Lung (tissue), 12 donors: Measurements from ENCODE around the gene MELK. TPM values are rescaled to one million over a fixed set of nuclear protein-coding genes. Genes with fewer than 3 reads are reported as not detected.
A peak's percentile ranks its signal among the peaks of the same experiment; 100 is the strongest.
"Not testable (repeated sequence)": the region's sequence is repeated elsewhere in the genome, so short reads cannot be mapped to it uniquely, and the experiment has no call there.

Source experiments
- ATAC-seq: fragments of 200-7000 bp; cut with Tn5 transposase; one replicate; pipeline ENCODE4 v1.9.1; 2020; ENCODE audit warnings: moderate number of reproducible peaks; ENCODE audit not compliant: insufficient read depth, low FRiP score
- DNase-seq, 3 donors: peaks; one replicate each; pipeline ENCODE4 v3.0.0-alpha.2; 2013 to 2017
- H3K27ac ChIP-seq, 2 donors: one replicate each; pipeline ENCODE4 v1.5.1; 2013; ENCODE audit warnings: mild to moderate bottlenecking in 2 of 2, moderate library complexity in 2 of 2, control low read depth in 1 of 2, inconsistent platforms in 1 of 2, low read depth in 1 of 2, low read length in 1 of 2
- H3K27me3 ChIP-seq, 3 donors: one replicate each; pipeline ENCODE4 v1.5.1; 2013; ENCODE audit warnings: low read length in 2 of 3; ENCODE audit not compliant: control insufficient read depth in 3 of 3, insufficient read depth in 3 of 3
- H3K36me3 ChIP-seq, 4 donors: one replicate each; pipeline ENCODE4 v1.5.1; 2013; ENCODE audit warnings: low read length in 4 of 4, mild to moderate bottlenecking in 1 of 4, moderate library complexity in 1 of 4; ENCODE audit not compliant: control insufficient read depth in 4 of 4, insufficient read depth in 4 of 4
- H3K4me1 ChIP-seq, 5 donors: one replicate each; pipeline ENCODE4 v1.5.1; 2013; ENCODE audit warnings: low read length in 5 of 5, mild to moderate bottlenecking in 2 of 5, moderate library complexity in 1 of 5; ENCODE audit not compliant: control insufficient read depth in 5 of 5, insufficient read depth in 5 of 5
- H3K4me3 ChIP-seq: one replicate; pipeline ENCODE4 v1.5.1; 2013; ENCODE audit warnings: mild to moderate bottlenecking, control low read depth, moderate library complexity
- H3K9ac ChIP-seq, 2 donors: one replicate each; pipeline ENCODE4 v1.5.1; 2013; ENCODE audit warnings: low read length in 2 of 2, control low read depth in 1 of 2; ENCODE audit not compliant: insufficient read depth in 1 of 2
- H3K9me3 ChIP-seq, 4 donors: one replicate each; pipeline ENCODE4 v1.5.1; 2013; ENCODE audit warnings: low read length in 3 of 4, mild to moderate bottlenecking in 1 of 4, moderate library complexity in 1 of 4; ENCODE audit not compliant: control insufficient read depth in 4 of 4, insufficient read depth in 3 of 4
- WGBS, 2 donors: extraction: QIAGEN DNeasy Blood & Tissue Kit; methylation state at CpG; one replicate each; pipeline ENCODE4 v1.1.7; 2013; 5-methylcytosine and 5-hydroxymethylcytosine counted together
- polyA plus RNA-seq, 2 donors: library from polyadenylated mRNA; stranded (reverse); fragments of 200-250 nt; gene quantifications; one replicate each; pipeline ENCODE4 v1.2.1, GENCODE V29; 2013
- total RNA-seq, 2 donors: library from RNA; depleted of rRNA in 1 of 2; stranded (reverse); fragments of >200 nt in 1 of 2; gene quantifications; one replicate each; pipeline ENCODE4 v1.2.1, GENCODE V29; 2014 to 2021
- TF ChIP-seq, protein P1 (sequence below): IDR thresholded peaks from 2 replicates; pipeline ENCODE4 v1.5.1; 2012; ENCODE audit warnings: mild to moderate bottlenecking; ENCODE audit errors: control extremely low read depth, extremely low read depth
- donor health status: control.
- donor health status: control.
- donor health status: Bipolar disorder and iron deficiency.
- donor health status: healthy.
- donor health status: DM: yes; HTN: yes; CAD: no.

The MELK gene
- total and polyA plus RNA-seq, 4 donors = 0.88 to 3.5 (median 1.5) TPM

- peak overlapping the region in 1 of 2 donors; percentile 23 for H3K27ac ChIP-seq
- no peaks in the 10 kb centered on the region for H3K27me3 ChIP-seq
- TF ChIP-seq, protein P1, sequence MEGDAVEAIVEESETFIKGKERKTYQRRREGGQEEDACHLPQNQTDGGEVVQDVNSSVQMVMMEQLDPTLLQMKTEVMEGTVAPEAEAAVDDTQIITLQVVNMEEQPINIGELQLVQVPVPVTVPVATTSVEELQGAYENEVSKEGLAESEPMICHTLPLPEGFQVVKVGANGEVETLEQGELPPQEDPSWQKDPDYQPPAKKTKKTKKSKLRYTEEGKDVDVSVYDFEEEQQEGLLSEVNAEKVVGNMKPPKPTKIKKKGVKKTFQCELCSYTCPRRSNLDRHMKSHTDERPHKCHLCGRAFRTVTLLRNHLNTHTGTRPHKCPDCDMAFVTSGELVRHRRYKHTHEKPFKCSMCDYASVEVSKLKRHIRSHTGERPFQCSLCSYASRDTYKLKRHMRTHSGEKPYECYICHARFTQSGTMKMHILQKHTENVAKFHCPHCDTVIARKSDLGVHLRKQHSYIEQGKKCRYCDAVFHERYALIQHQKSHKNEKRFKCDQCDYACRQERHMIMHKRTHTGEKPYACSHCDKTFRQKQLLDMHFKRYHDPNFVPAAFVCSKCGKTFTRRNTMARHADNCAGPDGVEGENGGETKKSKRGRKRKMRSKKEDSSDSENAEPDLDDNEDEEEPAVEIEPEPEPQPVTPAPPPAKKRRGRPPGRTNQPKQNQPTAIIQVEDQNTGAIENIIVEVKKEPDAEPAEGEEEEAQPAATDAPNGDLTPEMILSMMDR = no peak
- no peak overlapping the region for H3K9ac ChIP-seq
- no peaks in the 10 kb centered on the region for H3K4me1 ChIP-seq
- WGBS, 2 donors = 77 to 83% methylated on average over 8 of the region's 8 CpGs
- no peak for DNase-seq
- no peaks in the 10 kb centered on the region for H3K9me3 ChIP-seq
- ATAC-seq = no peak
- H3K4me3 ChIP-seq = no peak overlapping the region
- H3K36me3 ChIP-seq = no peaks in the 10 kb centered on the region
Observed at GRCh38 chr9:36566813-36567221, 5.9 kb upstream of the MELK start.

DNA sequence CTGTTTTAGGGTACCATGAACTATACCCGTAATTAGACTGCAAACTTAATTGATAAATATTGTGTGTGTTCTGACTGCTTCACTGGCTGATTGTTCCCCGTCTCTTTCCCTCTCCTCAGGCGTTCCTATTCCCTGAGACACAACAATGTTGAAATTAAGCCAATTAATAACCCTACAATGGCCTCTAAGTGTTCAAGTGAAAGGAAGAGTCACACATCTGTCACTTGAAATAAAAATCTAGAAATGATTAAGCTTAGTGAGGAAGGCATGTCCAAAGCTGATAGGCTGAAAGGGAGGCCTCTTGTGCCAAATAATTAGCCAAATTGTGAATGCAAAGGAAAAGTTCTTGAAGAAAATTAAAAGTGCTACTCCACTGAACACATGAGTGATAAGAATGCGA lies 4.0 kb upstream of the MELK start:
- WGBS, 2 donors = 86 to 92% methylated on average over 4 of the region's 4 CpGs
- H3K9ac ChIP-seq, DNase-seq, H3K4me1 ChIP-seq, H3K27me3 ChIP-seq, ATAC-seq, H3K4me3 ChIP-seq, H3K9me3 ChIP-seq, H3K36me3 ChIP-seq, H3K27ac ChIP-seq: not testable (repeated sequence)

DNA sequence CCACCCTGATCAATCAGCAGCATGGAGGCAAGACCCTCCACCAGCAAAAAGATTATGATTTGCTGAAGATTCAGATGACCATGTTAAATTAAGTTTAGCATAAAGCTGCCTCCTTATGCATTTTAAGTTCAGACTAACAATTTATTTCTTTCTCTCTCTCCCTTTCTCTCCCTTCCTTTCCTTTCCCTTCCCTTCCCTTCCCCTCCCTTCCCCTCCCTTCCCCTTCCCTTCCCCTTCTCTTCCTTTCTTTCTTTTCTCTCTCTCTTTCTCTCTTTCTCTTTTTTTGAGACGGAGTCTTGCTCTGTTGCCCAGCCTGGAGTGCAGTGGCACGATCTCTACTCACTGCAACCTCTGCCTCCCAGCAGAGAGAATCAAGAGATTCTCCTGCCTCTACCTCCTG lies 1.4 kb upstream of the MELK start:
- no peak overlapping the region for H3K9ac ChIP-seq
- peaks cover 0 to 11% (median 0%) of the 10 kb centered on the region in 5 donors for H3K4me1 ChIP-seq
- no peak overlapping the region for H3K27ac ChIP-seq
- H3K27me3 ChIP-seq = no peaks in the 10 kb centered on the region
- TF ChIP-seq, protein P1 = no peak
- WGBS, 2 donors = 83 to 92% methylated on average over 2 of the region's 2 CpGs
- DNase-seq (no peak), ATAC-seq (no peak)
- no peaks in the 10 kb centered on the region for H3K36me3 ChIP-seq
- H3K4me3 ChIP-seq = no peak overlapping the region
- H3K9me3 ChIP-seq = no peaks in the 10 kb centered on the region

DNA sequence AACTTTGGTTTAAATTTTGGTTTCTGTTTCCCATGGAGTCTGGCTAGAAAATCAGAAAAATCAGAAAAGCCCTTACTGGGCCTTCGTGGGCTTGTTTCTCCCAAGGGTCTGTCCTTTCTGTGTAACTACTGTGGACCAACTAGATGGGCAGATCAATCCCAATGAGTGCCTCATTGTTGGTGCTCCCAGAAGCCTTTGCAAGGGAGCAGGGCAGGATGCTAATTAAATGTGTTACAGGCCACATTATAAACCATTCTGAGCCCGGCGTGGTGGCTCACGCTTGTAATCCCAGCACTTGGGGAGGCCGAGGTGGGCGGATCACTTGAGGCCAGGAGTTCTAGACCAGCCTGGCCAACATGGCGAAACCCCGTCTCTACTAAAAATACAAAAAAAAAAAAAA lies 1.4 kb downstream of the MELK start:
- Histone ChIP-seq H3K4me1 (peaks cover 0 to 11% (median 0%) of the 10 kb centered on the region in 5 donors), H3K9ac (peak overlapping the region in 1 of 2 donors; percentile 65)
- not testable (repeated sequence) for H3K27ac ChIP-seq, DNase-seq, ATAC-seq, H3K4me3 ChIP-seq, H3K9me3 ChIP-seq, H3K27me3 ChIP-seq, H3K36me3 ChIP-seq
- 91 to 92% methylated on average over 8 of the region's 8 CpGs for WGBS, 2 donors
